HG03039 (cell line): ENCODE data around the gene ZBED6.

ENCODE experiments used
- ATAC-seq: cut with Tn5 transposase; IDR thresholded peaks from one replicate; pipeline ENCODE4 v1.9.1; 2021; ENCODE audit warnings: mild to moderate bottlenecking, moderate library complexity; ENCODE audit not compliant: unreplicated experiment

The ZBED6 gene

GRCh38 chr1:203835476-203835875 lies 40.1 kb downstream of the ZBED6 start:
- no peak for ATAC-seq

GRCh38 chr1:203839081-203839480 lies 43.7 kb downstream of the ZBED6 start:
- ATAC-seq = no peak

- no peak for ATAC-seq
Measured at GRCh38 chr1:203840208-203840808, 44.9 kb downstream of the ZBED6 start.

- ATAC-seq = no peak
Measured at GRCh38 chr1:203842559-203842876, 47.1 kb downstream of the ZBED6 start.

- no peak for ATAC-seq
Measured at GRCh38 chr1:203843435-203843834, 48.0 kb downstream of the ZBED6 start.
